Right atrium auricular region (tissue), 2 donors: ENCODE measurements around the gene ARID4A. TPM values are rescaled to one million over a fixed set of nuclear protein-coding genes. Genes with fewer than 3 reads are reported as not detected.

ENCODE experiments used
- DNase-seq: peaks from one replicate; pipeline ENCODE4 v3.0.0-alpha.2; 2019; ENCODE audit warnings: low spot score
- H3K27ac ChIP-seq, 2 donors: fragments of 200-600 bp; sonication (generic); 1 replicate in 1 of 2; 2 replicates in 1 of 2; pipeline ENCODE4 v1.5.1; 2016 to 2019
- H3K27me3 ChIP-seq, 2 donors: fragments of 200-600 bp; sonication (generic); one replicate each; pipeline versions ENCODE4 v1.5.1 to v1.6.0; 2017 to 2019
- H3K36me3 ChIP-seq: fragments of 200-600 bp; sonication (generic); one replicate; pipeline ENCODE4 v1.5.1; 2016
- H3K4me1 ChIP-seq, 2 donors: fragments of 200-600 bp; sonication (generic); one replicate each; pipeline versions ENCODE4 v1.5.1 to v1.6.0; 2017 to 2019
- H3K4me3 ChIP-seq, 2 donors: fragments of 200-600 bp; sonication (generic); 1 replicate in 1 of 2; 2 replicates in 1 of 2; pipeline ENCODE4 v1.5.1; 2017 to 2019; ENCODE audit warnings: mild to moderate bottlenecking in 1 of 2, moderate library complexity in 1 of 2
- H3K9me3 ChIP-seq, 2 donors: fragments of 200-600 bp; sonication (generic); one replicate each; pipeline ENCODE4 v1.5.1; 2019
- CTCF ChIP-seq, 2 donors: fragments of 200-600 bp; sonication (generic); IDR thresholded peaks; one replicate each; pipeline ENCODE4 v1.5.1; 2019; ENCODE audit warnings: antibody characterized with exemption in 2 of 2
- total RNA-seq, 2 donors: library from RNA; depleted of rRNA; stranded (reverse); fragments of >200 nt; gene quantifications; one replicate each; pipeline ENCODE4 v1.1.0, GENCODE V29; 2016

ARID4A gene
- total RNA-seq, 2 donors from 2014 or later, result 9.5 to 12.7 TPM

- no peak for DNase-seq
- Histone ChIP-seq H3K36me3 (peaks cover 41% of the 10 kb centered on the region), H3K27ac (no peak overlapping the region), H3K27me3 (no peaks in the 10 kb centered on the region), H3K4me3 (no peak overlapping the region), H3K9me3 (no peaks in the 10 kb centered on the region), H3K4me1 (peaks cover 0 to 4% of the 10 kb centered on the region in 2 donors)
- TF ChIP-seq CTCF (IDR thresholded peaks at IDR 0.05), result no peak
These were observed 7.4 kb downstream of the ARID4A start for GRCh38 chr14:58305730-58306129.

DNA sequence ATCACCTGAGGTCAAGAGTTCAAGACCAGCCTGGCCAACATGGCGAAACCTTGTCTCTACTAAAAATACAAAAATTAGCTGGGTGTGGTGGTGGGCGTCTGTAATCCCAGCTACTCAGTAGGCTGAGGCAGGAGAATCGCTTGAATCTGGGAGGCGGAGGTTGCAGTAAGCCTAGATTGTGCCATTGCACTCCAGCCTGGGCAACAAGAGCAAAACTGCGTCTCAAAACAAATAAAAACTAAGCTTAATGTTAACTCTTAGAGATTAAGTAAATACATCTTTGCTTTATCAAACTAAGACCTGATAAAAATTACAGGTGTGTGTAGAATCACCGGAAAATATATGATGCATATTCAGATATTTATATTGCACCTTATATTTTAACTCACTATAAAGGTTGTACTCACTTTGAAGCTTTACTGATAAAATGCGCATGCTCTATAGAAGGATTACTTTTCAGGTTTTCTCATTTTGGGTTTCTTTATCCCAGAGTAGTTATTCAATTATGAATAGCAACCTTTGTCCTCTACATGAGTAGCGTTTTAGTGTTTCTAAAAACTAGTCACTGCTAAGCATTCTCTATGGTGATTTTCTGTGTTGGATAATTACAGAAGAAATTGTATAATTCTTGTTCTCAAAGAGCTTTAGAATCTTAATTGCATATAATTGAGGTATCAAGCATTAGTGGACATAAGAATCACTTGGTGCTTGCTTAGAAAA, 9.4 kb downstream of the ARID4A start:
- no peak overlapping the region for H3K4me3 ChIP-seq
- H3K4me1 ChIP-seq, result no peaks in the 10 kb centered on the region
- no peak for DNase-seq
- peaks cover 35% of the 10 kb centered on the region for H3K36me3 ChIP-seq
- no peaks in the 10 kb centered on the region for H3K27me3 ChIP-seq
- no peaks in the 10 kb centered on the region for H3K9me3 ChIP-seq
- TF ChIP-seq CTCF (IDR thresholded peaks at IDR 0.05), result no peak
- H3K27ac ChIP-seq, result no peak overlapping the region

- no peaks in the 10 kb centered on the region for H3K27me3 ChIP-seq
- H3K4me3 ChIP-seq, result no peak overlapping the region
- H3K36me3 ChIP-seq, result peaks cover 25% of the 10 kb centered on the region
- no peaks in the 10 kb centered on the region for H3K9me3 ChIP-seq
- H3K27ac ChIP-seq, result no peak overlapping the region
- TF ChIP-seq CTCF (IDR thresholded peaks at IDR 0.05), result no peak
- no peak for DNase-seq
- H3K4me1 ChIP-seq, result no peaks in the 10 kb centered on the region
These were observed 10.7 kb downstream of the ARID4A start for GRCh38 chr14:58309086-58309485.

- no peaks in the 10 kb centered on the region for H3K4me1 ChIP-seq
- no peaks in the 10 kb centered on the region for H3K27me3 ChIP-seq
- peaks cover 3% of the 10 kb centered on the region for H3K36me3 ChIP-seq
- no peak overlapping the region for H3K27ac ChIP-seq
- DNase-seq, result no peak
- no peak for TF ChIP-seq CTCF (IDR thresholded peaks at IDR 0.05)
- no peaks in the 10 kb centered on the region for H3K9me3 ChIP-seq
- H3K4me3 ChIP-seq, result no peak overlapping the region
These were observed 15.3 kb downstream of the ARID4A start for GRCh38 chr14:58313699-58314098.

DNA sequence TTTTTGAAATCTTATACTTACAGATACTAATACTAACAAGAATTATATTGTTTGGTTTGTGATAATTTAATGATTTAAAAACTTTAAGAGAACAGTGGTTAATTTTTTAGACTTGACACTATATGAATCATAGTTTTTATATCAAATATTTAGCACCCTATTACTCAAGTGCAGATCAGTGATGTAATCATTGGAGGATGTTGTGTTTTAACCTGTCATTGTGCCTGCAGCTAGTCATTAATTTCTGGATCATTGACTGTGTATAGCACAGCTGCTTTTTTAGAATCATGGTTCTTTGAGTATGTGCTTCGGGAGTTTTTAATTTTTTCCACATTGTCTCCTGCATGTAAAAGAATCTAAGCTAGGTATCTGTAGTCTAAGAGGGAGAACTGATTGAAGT, 17.3 kb downstream of the ARID4A start:
- H3K27ac ChIP-seq, result no peak overlapping the region
- no peak overlapping the region for H3K4me3 ChIP-seq
- TF ChIP-seq CTCF (IDR thresholded peaks at IDR 0.05), result no peak
- no peaks in the 10 kb centered on the region for H3K9me3 ChIP-seq
- no peak for DNase-seq
- no peaks in the 10 kb centered on the region for H3K4me1 ChIP-seq
- no peaks in the 10 kb centered on the region for H3K27me3 ChIP-seq
- H3K36me3 ChIP-seq, result peaks cover 8% of the 10 kb centered on the region

DNA sequence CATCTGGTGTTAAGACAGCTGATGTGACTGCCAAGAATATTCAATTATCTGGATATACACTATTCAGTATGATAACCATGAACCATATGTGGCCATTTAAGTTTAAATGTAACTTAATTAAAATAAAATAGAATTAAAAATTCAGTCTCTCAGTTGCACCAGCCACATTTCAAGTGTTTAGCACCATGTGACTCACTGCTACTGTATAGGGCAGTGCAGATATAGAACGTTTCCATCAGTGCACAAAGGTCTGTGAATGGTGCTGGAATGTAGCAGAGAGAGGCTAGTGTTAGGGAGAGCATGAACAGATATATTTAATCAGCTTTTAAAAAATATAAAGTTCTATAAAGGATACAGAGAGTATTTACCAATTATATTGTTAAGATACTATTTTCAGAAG, 28.7 kb downstream of the ARID4A start:
- H3K27ac ChIP-seq, result no peak overlapping the region
- H3K4me3 ChIP-seq, result no peak overlapping the region
- no peaks in the 10 kb centered on the region for H3K27me3 ChIP-seq
- peaks cover 69% of the 10 kb centered on the region for H3K36me3 ChIP-seq
- no peak for DNase-seq
- peaks cover 0 to 11% of the 10 kb centered on the region in 2 donors for H3K4me1 ChIP-seq
- no peak for TF ChIP-seq CTCF (IDR thresholded peaks at IDR 0.05)
- no peaks in the 10 kb centered on the region for H3K9me3 ChIP-seq
